NT2/D1 (cell line): ENCODE data around the gene ZSWIM4.

Source experiments
- DNase-seq: peaks from one replicate; pipeline ENCODE4 v3.0.0-alpha.2; 2011; ENCODE audit warnings: low read depth, low spot score
- H3K27me3 ChIP-seq: 2 replicates; pipeline ENCODE4 v1.6.0; 2011; ENCODE audit warnings: mild to moderate bottlenecking; ENCODE audit not compliant: insufficient read length, insufficient read depth
- H3K36me3 ChIP-seq: 2 replicates; pipeline ENCODE4 v1.6.1; 2011; ENCODE audit warnings: mild to moderate bottlenecking, low read length, mixed read lengths; ENCODE audit not compliant: insufficient read depth, insufficient read length
- H3K4me1 ChIP-seq: 2 replicates; pipeline ENCODE4 v1.5.1; 2011; ENCODE audit not compliant: insufficient read depth, insufficient read length
- H3K4me3 ChIP-seq: 2 replicates; pipeline ENCODE4 v1.5.1; 2011; ENCODE audit warnings: low read depth; ENCODE audit not compliant: insufficient read length
- H3K9ac ChIP-seq: 2 replicates; pipeline ENCODE4 v1.6.0; 2011; ENCODE audit warnings: low read depth; ENCODE audit not compliant: insufficient read length
- H3K9me3 ChIP-seq: 2 replicates; pipeline ENCODE4 v1.5.1; 2011; ENCODE audit warnings: mild to moderate bottlenecking, low read length; ENCODE audit not compliant: insufficient read depth
- SUZ12 ChIP-seq: IDR thresholded peaks from 2 replicates; pipeline ENCODE4 v1.6.1; 2011; ENCODE audit not compliant: insufficient read length, insufficient read depth; ENCODE audit errors: extremely low read depth
- YY1 ChIP-seq: IDR thresholded peaks from 2 replicates; pipeline ENCODE4 v1.6.1; 2011; ENCODE audit not compliant: insufficient read length, insufficient read depth
- ZNF274 ChIP-seq: IDR thresholded peaks from 2 replicates; pipeline ENCODE4 v1.6.1; 2011; ENCODE audit warnings: mild to moderate bottlenecking, low read depth, low read length

Gene ZSWIM4

GRCh38 chr19:13860679-13861391 lies 65.6 kb downstream of the ZSWIM4 start:
- H3K9ac ChIP-seq, result no peak overlapping the region

DNA sequence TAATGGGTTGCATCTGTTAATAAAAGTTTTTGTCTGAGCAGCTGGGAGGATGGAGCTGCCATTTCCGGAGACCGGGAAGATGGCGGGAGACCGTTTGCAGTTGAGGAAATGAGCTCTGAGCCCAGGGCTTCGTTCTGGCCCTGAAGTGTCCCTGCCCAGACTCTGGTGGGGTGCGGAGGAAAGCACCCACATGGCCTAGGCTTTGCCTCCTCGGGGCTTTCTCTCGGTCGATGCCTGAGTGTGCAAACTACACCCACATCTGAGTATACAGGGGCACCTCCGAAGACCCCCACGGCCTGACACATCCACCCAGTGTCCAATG lies 66.1 kb downstream of the ZSWIM4 start:
- no peaks in the 10 kb centered on the region for H3K9me3 ChIP-seq
- no peak overlapping the region for H3K4me3 ChIP-seq
- H3K9ac ChIP-seq, result peak overlapping the region; percentile 79
- no peaks in the 10 kb centered on the region for H3K36me3 ChIP-seq
- peaks cover 32% of the 10 kb centered on the region for H3K4me1 ChIP-seq
- no peak for DNase-seq
- TF ChIP-seq SUZ12 (no peak), YY1 (no peak), ZNF274 (no peak)
- peaks cover 29% of the 10 kb centered on the region for H3K27me3 ChIP-seq

More at GRCh38 chr19:13860679-13861391, 65.6 kb downstream of the ZSWIM4 start:
- no peak overlapping the region for H3K4me3 ChIP-seq
- TF ChIP-seq SUZ12, result no peak
- no peak for TF ChIP-seq YY1
- no peak for TF ChIP-seq ZNF274
- no peak for DNase-seq
- peaks cover 30% of the 10 kb centered on the region for H3K4me1 ChIP-seq
- no peaks in the 10 kb centered on the region for H3K9me3 ChIP-seq
- H3K36me3 ChIP-seq, result no peaks in the 10 kb centered on the region
- peaks cover 23% of the 10 kb centered on the region for H3K27me3 ChIP-seq

GRCh38 chr19:13861714-13862531 lies 66.7 kb downstream of the ZSWIM4 start:
- no peaks in the 10 kb centered on the region for H3K36me3 ChIP-seq
- H3K4me1 ChIP-seq, result peaks cover 36% of the 10 kb centered on the region
- no peak for TF ChIP-seq YY1
- DNase-seq, result peak; percentile 71
- H3K27me3 ChIP-seq, result peaks cover 34% of the 10 kb centered on the region
- peak overlapping the region; percentile 79 for H3K9ac ChIP-seq
- no peaks in the 10 kb centered on the region for H3K9me3 ChIP-seq
- peak overlapping the region; percentile 41 for H3K4me3 ChIP-seq

- Histone ChIP-seq H3K9me3 (no peaks in the 10 kb centered on the region), H3K9ac (no peak overlapping the region), H3K4me1 (peaks cover 36% of the 10 kb centered on the region), H3K27me3 (peaks cover 42% of the 10 kb centered on the region), H3K36me3 (no peaks in the 10 kb centered on the region), H3K4me3 (no peak overlapping the region)
- no peak for DNase-seq
- no peak for TF ChIP-seq YY1
- TF ChIP-seq SUZ12, result no peak
- no peak for TF ChIP-seq ZNF274
These were observed 68.9 kb downstream of the ZSWIM4 start for GRCh38 chr19:13864046-13864666.

- peaks cover 32% of the 10 kb centered on the region for H3K4me1 ChIP-seq
These were observed 69.7 kb downstream of the ZSWIM4 start for GRCh38 chr19:13864667-13865570.

DNA sequence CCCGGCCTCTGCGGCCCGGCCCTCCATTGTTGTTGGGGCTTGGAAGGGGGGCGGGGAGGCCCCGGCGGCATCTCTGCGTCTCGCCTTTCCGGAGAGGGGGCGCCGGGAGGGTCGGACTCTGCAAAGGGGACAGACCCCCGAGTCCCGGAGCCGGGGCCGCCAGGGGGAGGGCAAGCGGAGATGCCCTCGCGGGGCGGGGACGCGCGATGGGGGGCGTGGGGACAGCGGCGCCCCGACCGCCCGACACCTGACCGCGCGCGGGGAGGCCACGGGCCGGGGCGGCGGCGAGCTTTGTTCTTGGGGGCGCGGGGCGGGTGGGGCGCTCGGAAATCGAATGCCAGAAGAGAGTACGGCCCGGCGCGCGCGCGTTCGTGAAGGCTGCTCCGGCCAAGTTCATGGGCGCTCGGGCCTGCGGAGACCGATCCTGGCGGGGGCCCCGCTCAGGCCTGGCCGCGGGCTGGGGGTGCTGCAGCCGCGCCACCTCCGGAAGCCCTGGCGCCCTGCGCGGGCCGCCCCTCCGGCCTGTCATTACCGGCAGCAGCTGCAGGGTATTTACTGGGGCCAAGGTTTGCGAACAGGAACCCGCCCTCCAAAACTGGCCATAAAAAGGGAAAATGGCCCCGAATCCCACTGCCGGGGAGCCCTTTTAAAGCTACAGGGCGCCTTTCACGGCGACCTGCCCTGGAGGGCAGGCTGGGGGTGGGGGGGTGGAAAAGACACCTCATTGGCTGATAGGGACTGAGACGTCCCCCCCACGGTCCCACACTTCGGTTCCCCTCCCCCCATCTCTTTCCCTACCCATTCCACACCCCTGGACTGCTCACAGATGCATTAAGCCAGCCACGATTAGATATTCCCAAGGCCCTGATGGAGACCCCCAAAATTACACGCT lies 70.6 kb downstream of the ZSWIM4 start:
- peak overlapping the region; percentile 42 for H3K9ac ChIP-seq
- no peak for DNase-seq

More at GRCh38 chr19:13864667-13865570, 69.7 kb downstream of the ZSWIM4 start:
- peaks cover 47% of the 10 kb centered on the region for H3K27me3 ChIP-seq
- no peaks in the 10 kb centered on the region for H3K9me3 ChIP-seq
- peak overlapping the region; percentile 56 for H3K9ac ChIP-seq
- peaks cover 3% of the 10 kb centered on the region for H3K36me3 ChIP-seq
- no peak for TF ChIP-seq SUZ12
- no peak for TF ChIP-seq YY1
- TF ChIP-seq ZNF274, result no peak
- no peak for DNase-seq
- peak overlapping the region; percentile 15 for H3K4me3 ChIP-seq

More for the DNA sequence above, 70.6 kb downstream of the ZSWIM4 start:
- Histone ChIP-seq H3K9me3 (no peaks in the 10 kb centered on the region), H3K4me3 (peak overlapping the region; percentile 34), H3K36me3 (peaks cover 3% of the 10 kb centered on the region), H3K4me1 (peaks cover 29% of the 10 kb centered on the region), H3K27me3 (peaks cover 48% of the 10 kb centered on the region)
- TF ChIP-seq YY1 (no peak), SUZ12 (peak; percentile 10)
